ENCODE results near the gene SYCN. TPM values are rescaled to one million over a fixed set of nuclear protein-coding genes. Genes with fewer than 3 reads are reported as not detected.
"Not testable (repeated sequence)": the region's sequence is repeated elsewhere in the genome, so short reads cannot be mapped to it uniquely, and the experiment has no call there.

Gene SYCN
- total and polyA plus RNA-seq, 2 experiments from 2014 or later: not detected

DNA sequence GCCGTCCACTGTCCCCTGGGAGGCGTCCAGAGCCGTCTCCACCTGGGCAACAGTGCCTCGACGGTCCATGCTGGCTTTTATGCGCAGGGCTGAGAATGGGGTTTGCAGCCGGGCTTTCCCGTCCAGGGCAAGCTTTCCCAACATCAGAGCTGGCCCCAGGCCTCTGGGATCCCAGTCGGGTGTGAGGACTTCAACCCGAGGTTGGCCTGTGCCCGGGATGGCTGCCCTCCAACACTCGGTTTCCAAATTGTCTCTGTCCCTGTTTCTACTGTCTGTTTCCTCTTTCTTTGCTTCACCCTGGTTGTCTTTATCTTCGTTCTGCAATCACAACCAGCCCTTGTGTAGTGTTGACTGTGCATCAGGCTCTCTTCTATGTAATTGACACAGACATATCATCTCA is 44.7 kb upstream of the SYCN start, which contains the start of gene IFNL4:
Gene IFNL4, minus strand, starts transcription at position 51 of the 400 bp plus-strand sequence.
- Histone ChIP-seq H3K36me3 (no peaks in the 10 kb centered on the region), H3K27ac (no peak within 1 kb of the TSS), H3K27me3 (peaks cover 44% of the 10 kb centered on the region), H3K4me3 (no peak within 1 kb of the TSS), H3K9me3 (ENCODE audit: low read depth) (no peaks in the 10 kb centered on the region), H3K4me1 (ENCODE audit: low read depth) (no peaks in the 10 kb centered on the region)
- no peak for DNase-seq (ENCODE audit: low read depth in 1 of 2, low spot score in 1 of 2)
- TF ChIP-seq CTCF (IDR thresholded peaks at IDR 0.05; ENCODE audit: low read depth, low read length): no peak

GRCh38 chr19:39247701-39248664 is 43.9 kb upstream of the SYCN start:
- no peak overlapping the region for H3K27ac ChIP-seq
- H3K9me3 ChIP-seq (ENCODE audit: low read depth): no peaks in the 10 kb centered on the region
- H3K4me3 ChIP-seq: no peak overlapping the region
- H3K4me1 ChIP-seq (ENCODE audit: low read depth): no peaks in the 10 kb centered on the region
- no peak for TF ChIP-seq CTCF (IDR thresholded peaks at IDR 0.05; ENCODE audit: low read depth, low read length)
- DNase-seq (ENCODE audit: low read depth in 1 of 2, low spot score in 1 of 2): peak; percentile 24 to 47
- H3K27me3 ChIP-seq: peaks cover 46% of the 10 kb centered on the region
- no peaks in the 10 kb centered on the region for H3K36me3 ChIP-seq

GRCh38 chr19:39246951-39247669 is 43.0 kb upstream of the SYCN start:
- peak in 1 of 2 donors; percentile 40 for DNase-seq (ENCODE audit: low read depth in 1 of 2, low spot score in 1 of 2)
- TF ChIP-seq CTCF (IDR thresholded peaks at IDR 0.05; ENCODE audit: low read depth, low read length): no peak
- no peak overlapping the region for H3K4me3 ChIP-seq
- H3K4me1 ChIP-seq (ENCODE audit: low read depth): no peaks in the 10 kb centered on the region
- H3K9me3 ChIP-seq (ENCODE audit: low read depth): no peaks in the 10 kb centered on the region
- H3K27me3 ChIP-seq: peaks cover 46% of the 10 kb centered on the region
- no peaks in the 10 kb centered on the region for H3K36me3 ChIP-seq
- no peak overlapping the region for H3K27ac ChIP-seq

GRCh38 chr19:39245166-39245565 is 41.1 kb upstream of the SYCN start:
- peaks cover 38% of the 10 kb centered on the region for H3K27me3 ChIP-seq
- not testable (repeated sequence) for H3K4me1 ChIP-seq (ENCODE audit: low read depth); DNase-seq (ENCODE audit: low read depth in 1 of 2, low spot score in 1 of 2); H3K4me3 ChIP-seq; H3K27ac ChIP-seq; H3K36me3 ChIP-seq; H3K9me3 ChIP-seq (ENCODE audit: low read depth)

DNA sequence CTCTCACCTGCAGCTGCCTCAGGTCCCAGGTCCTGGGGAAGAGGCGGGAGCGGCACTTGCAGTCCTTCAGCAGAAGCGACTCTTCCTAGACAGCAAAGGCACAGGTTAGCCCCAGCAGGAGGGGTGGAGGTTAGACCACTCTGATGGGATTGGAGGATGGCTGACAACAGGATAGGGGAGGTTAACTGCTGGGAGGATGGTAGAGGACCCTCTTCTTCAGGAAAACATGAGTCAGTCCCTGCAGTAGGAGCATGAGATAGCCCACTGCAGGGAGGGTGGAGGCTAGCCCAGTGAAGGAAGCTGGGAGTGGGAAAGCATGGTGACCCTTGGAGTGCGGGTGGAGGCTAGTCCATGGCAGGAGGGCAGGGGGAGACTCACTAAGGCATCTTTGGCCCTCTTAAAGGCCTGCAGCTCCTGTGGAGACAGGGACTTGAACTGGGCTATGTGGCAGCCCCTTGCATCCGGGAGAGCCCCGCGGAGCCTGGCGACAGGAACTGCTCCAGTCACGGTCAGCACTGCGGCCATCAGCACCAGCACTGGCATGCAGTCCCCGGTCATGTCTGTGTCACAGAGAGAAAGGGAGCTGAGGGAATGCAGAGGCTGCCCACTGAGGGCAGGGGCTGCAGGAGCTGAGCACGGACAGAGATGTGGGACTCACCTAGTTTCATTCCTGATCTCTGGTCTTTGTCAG is 40.5 kb upstream of the SYCN start, which contains the start of gene IFNL3:
Gene IFNL3, minus strand, starts transcription at position 597 of the 691 bp plus-strand sequence. Its CDS starts 39 bp downstream, at position 558.
- not testable (repeated sequence) for H3K9me3 ChIP-seq (ENCODE audit: low read depth)
- peaks cover 32% of the 10 kb centered on the region for H3K27me3 ChIP-seq

GRCh38 chr19:39243741-39244140 is 39.7 kb upstream of the SYCN start:
- H3K4me1 ChIP-seq (ENCODE audit: low read depth); H3K36me3 ChIP-seq; DNase-seq (ENCODE audit: low read depth in 1 of 2, low spot score in 1 of 2); H3K9me3 ChIP-seq (ENCODE audit: low read depth); H3K4me3 ChIP-seq; H3K27ac ChIP-seq: not testable (repeated sequence)
- H3K27me3 ChIP-seq: peaks cover 24% of the 10 kb centered on the region

More for the DNA sequence above, 40.5 kb upstream of the SYCN start, which contains the start of gene IFNL3:
- H3K4me1 ChIP-seq (ENCODE audit: low read depth); H3K4me3 ChIP-seq; DNase-seq (ENCODE audit: low read depth in 1 of 2, low spot score in 1 of 2); H3K27ac ChIP-seq; H3K36me3 ChIP-seq: not testable (repeated sequence)
